Measurements from ENCODE around the gene DLEU7. TPM values are rescaled to one million over a fixed set of nuclear protein-coding genes. Genes with fewer than 3 reads are reported as not detected.

Gene DLEU7
- total and polyA plus RNA-seq, 9 of the 15 experiments (the other 6 are each of a cell fraction or from before 2014, with no cell fraction given) = 0.03 to 0.06 TPM; not detected in 7

DNA sequence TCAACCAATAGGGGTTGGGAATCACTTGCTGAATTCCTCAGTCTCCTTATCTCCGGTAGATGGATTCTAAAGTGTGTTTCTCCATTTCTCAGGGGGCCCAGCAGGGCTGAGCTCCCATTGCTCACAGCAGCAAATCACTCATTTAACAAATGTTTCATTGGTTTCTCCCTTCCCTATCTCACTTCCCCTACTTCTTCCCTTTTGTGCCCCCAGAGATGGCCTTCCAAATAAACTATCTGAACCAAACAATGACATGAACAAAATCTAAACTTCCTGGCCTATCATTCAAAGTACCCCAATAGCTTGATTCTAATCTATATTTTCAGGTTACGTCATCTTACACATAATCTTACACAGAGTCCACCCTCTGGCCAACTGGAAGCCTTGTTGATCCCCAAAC lies 60.4 kb downstream of the DLEU7 start:
- no TSS peak for BruUV-seq (replicated peaks)
- ATAC-seq = no peak
- CTCF ChIA-PET (ENCODE audit: low intra/inter-chr PET ratio) = no interaction called here

More for the DNA sequence above, 60.4 kb downstream of the DLEU7 start:
- no peaks in the 10 kb centered on the region for H3K9me3 ChIP-seq (replicated peaks; ENCODE audit: control insufficient read depth, insufficient read depth, low read depth, low read length)
- no peaks in the 10 kb centered on the region for H3K79me2 ChIP-seq (ENCODE audit: control insufficient read depth, insufficient read depth, low read length)
- FAIRE-seq (no peak), DNase-seq (ENCODE audit: extremely low read depth in 1 of 4, low spot score in 3 of 4) (no peak)
- no peak overlapping the region for H3K4me3 ChIP-seq
- H3K36me3 ChIP-seq (ENCODE audit: control insufficient read depth, insufficient read depth, low read length) = no peaks in the 10 kb centered on the region
- H3K4me2 ChIP-seq (ENCODE audit: insufficient read depth, low read length) = no peak overlapping the region
- intact Hi-C loops (cut with micrococcal nuclease) (no loop called here), in situ Hi-C loops (cut with MboI) (no loop called here)
- TF ChIP-seq, protein P1, sequence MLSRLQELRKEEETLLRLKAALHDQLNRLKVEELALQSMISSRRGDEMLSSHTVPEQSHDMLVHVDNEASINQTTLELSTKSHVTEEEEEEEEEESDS (CRISPR knock-in tag; IDR thresholded peaks at IDR 0.05) = no peak
- no peak for TF ChIP-seq BHLHE40 (IDR thresholded peaks at IDR 0.05; ENCODE audit: low read length)
- no peak for TF ChIP-seq ZNF133 (CRISPR knock-in tag; IDR thresholded peaks at IDR 0.05)
- TF ChIP-seq, protein P2, sequence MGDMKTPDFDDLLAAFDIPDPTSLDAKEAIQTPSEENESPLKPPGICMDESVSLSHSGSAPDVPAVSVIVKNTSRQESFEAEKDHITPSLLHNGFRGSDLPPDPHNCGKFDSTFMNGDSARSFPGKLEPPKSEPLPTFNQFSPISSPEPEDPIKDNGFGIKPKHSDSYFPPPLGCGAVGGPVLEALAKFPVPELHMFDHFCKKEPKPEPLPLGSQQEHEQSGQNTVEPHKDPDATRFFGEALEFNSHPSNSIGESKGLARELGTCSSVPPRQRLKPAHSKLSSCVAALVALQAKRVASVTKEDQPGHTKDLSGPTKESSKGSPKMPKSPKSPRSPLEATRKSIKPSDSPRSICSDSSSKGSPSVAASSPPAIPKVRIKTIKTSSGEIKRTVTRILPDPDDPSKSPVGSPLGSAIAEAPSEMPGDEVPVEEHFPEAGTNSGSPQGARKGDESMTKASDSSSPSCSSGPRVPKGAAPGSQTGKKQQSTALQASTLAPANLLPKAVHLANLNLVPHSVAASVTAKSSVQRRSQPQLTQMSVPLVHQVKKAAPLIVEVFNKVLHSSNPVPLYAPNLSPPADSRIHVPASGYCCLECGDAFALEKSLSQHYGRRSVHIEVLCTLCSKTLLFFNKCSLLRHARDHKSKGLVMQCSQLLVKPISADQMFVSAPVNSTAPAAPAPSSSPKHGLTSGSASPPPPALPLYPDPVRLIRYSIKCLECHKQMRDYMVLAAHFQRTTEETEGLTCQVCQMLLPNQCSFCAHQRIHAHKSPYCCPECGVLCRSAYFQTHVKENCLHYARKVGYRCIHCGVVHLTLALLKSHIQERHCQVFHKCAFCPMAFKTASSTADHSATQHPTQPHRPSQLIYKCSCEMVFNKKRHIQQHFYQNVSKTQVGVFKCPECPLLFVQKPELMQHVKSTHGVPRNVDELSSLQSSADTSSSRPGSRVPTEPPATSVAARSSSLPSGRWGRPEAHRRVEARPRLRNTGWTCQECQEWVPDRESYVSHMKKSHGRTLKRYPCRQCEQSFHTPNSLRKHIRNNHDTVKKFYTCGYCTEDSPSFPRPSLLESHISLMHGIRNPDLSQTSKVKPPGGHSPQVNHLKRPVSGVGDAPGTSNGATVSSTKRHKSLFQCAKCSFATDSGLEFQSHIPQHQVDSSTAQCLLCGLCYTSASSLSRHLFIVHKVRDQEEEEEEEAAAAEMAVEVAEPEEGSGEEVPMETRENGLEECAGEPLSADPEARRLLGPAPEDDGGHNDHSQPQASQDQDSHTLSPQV (IDR thresholded peaks at IDR 0.05) = no peak
- no peak for TF ChIP-seq TRIM24 (IDR thresholded peaks at IDR 0.05)
- no peak for TF ChIP-seq KLF10 (CRISPR knock-in tag; IDR thresholded peaks at IDR 0.05)
- no peak for TF ChIP-seq SAP30 (IDR thresholded peaks at IDR 0.05; ENCODE audit: borderline replicate concordance, insufficient read depth, low read depth, low read length, poor library complexity, severe bottlenecking)
- TF ChIP-seq DMBX1 (CRISPR knock-in tag; IDR thresholded peaks at IDR 0.05; ENCODE audit: borderline replicate concordance) = no peak
- TF ChIP-seq, protein P3, sequence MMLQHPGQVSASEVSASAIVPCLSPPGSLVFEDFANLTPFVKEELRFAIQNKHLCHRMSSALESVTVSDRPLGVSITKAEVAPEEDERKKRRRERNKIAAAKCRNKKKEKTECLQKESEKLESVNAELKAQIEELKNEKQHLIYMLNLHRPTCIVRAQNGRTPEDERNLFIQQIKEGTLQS (IDR thresholded peaks at IDR 0.05) = peak; percentile 21; the same call in 1 of the 2 replicates
- TF ChIP-seq, protein P3 (CRISPR knock-in tag; conservative IDR thresholded peaks at IDR 0.05) = no peak
- H3K27ac ChIP-seq (ENCODE audit: extremely low read depth, low read depth, low read length) = no peak overlapping the region
- H2AFZ ChIP-seq (ENCODE audit: low read depth, low read length) = no peak overlapping the region
- H3K27me3 ChIP-seq (ENCODE audit: control insufficient read depth in 2 of 2, insufficient read depth in 2 of 2, low read length in 2 of 2) = peaks cover 3 to 9% of the 10 kb centered on the region in 2 experiments; a peak in 3 of 5 replicates
- no peaks in the 10 kb centered on the region for H3K9me1 ChIP-seq (ENCODE audit: control insufficient read depth, insufficient read depth, low read length)
- WGBS (ENCODE audit: insufficient coverage, low coverage, missing lambda C conversion rate) = 21% methylated on average over 2 of the region's 2 CpGs
- POLR2A ChIA-PET = no interaction called here
- H3K4me1 ChIP-seq (replicated peaks in 1 of 2; ENCODE audit: control insufficient read depth in 2 of 2, insufficient read depth in 2 of 2, low read length in 2 of 2) = no peaks in the 10 kb centered on the region
- no peaks in the 10 kb centered on the region for H4K20me1 ChIP-seq (replicated peaks; ENCODE audit: control insufficient read depth, insufficient read depth, low read length)
- H3K9ac ChIP-seq (ENCODE audit: insufficient read depth in 1 of 2, low read depth in 2 of 2, low read length in 2 of 2) = no peak overlapping the region

Data from K562 (cell line).